Upper lobe of left lung (tissue), 6 donors: ENCODE measurements around the gene ZNF544. TPM values are rescaled to one million over a fixed set of nuclear protein-coding genes. Genes with fewer than 3 reads are reported as not detected.

Experiments
- ATAC-seq, 2 donors: fragments of 200-7000 bp; cut with Tn5 transposase; one replicate each; pipeline ENCODE4 v1.9.1; 2022; ENCODE audit warnings: mild to moderate bottlenecking in 2 of 2, moderate library complexity in 2 of 2; ENCODE audit not compliant: low FRiP score in 2 of 2
- DNase-seq, 2 donors: peaks; one replicate each; pipeline ENCODE4 v3.0.0-alpha.2; 2019 to 2020
- H3K27ac ChIP-seq, 4 donors: fragments of 200-600 bp; sonication (generic); one replicate each; pipeline ENCODE4 v1.5.1; 2016 to 2019
- H3K27me3 ChIP-seq, 4 donors: fragments of 200-600 bp; sonication (generic); one replicate each; pipeline ENCODE4 v1.5.1; 2017 to 2019
- H3K36me3 ChIP-seq, 4 donors: fragments of 200-600 bp; sonication (generic); one replicate each; pipeline ENCODE4 v1.5.1; 2016 to 2019
- H3K4me1 ChIP-seq, 4 donors: fragments of 200-600 bp; sonication (generic); one replicate each; pipeline ENCODE4 v1.5.1; 2018 to 2019
- H3K4me3 ChIP-seq, 4 donors: fragments of 200-600 bp; sonication (generic); one replicate each; pipeline ENCODE4 v1.5.1; 2017 to 2019; ENCODE audit warnings: mild to moderate bottlenecking in 2 of 4, moderate library complexity in 1 of 4
- H3K9me3 ChIP-seq, 4 donors: fragments of 200-600 bp; sonication (generic); one replicate each; pipeline ENCODE4 v1.5.1; 2018 to 2019
- CTCF ChIP-seq, 6 experiments: fragments of 450-650 bp in 4 of 6; fragments of 200-600 bp in 2 of 6; sonication (generic) in 2 of 6; IDR thresholded peaks; one replicate each; pipeline ENCODE4 v1.5.1; 2016 to 2019; ENCODE audit warnings: antibody characterized with exemption in 6 of 6
- EP300 ChIP-seq, 4 donors: sonication (generic); formaldehyde crosslinking; IDR thresholded peaks; one replicate each; pipeline ENCODE4 v1.5.1; 2017; ENCODE audit warnings: antibody characterized with exemption in 4 of 4, control low read depth in 2 of 4
- POLR2A ChIP-seq, 4 donors: fragments of 450-650 bp; IDR thresholded peaks; one replicate each; pipeline ENCODE4 v1.5.1; 2016 to 2017; ENCODE audit warnings: antibody characterized with exemption in 4 of 4, mild to moderate bottlenecking in 2 of 4
- POLR2AphosphoS5 ChIP-seq, 2 donors: sonication (generic); formaldehyde crosslinking; IDR thresholded peaks; one replicate each; pipeline ENCODE4 v1.5.1; 2017; ENCODE audit warnings: antibody characterized with exemption in 2 of 2
- WGBS, 2 donors: methylation state at CpG; one replicate each; pipeline ENCODE4 v1.1.5; 2017 to 2018; 5-methylcytosine and 5-hydroxymethylcytosine counted together
- total RNA-seq, 6 donors: library from RNA; depleted of rRNA in 4 of 6; stranded (reverse); fragments of >200 nt in 4 of 6; gene quantifications; one replicate each; pipeline versions ENCODE4 v1.1.0 to v1.2.1, GENCODE V29; 2016 to 2021
- donor health status: DM: no; HTN: no; CAD: no; lungs with moderate emphysema.
- donor health status: DM: no; HTN: yes; CAD: no; lungs with severe emphysema.

Gene ZNF544
- total RNA-seq, 6 donors from 2014 or later, result 12.8 to 36.7 (median 20.8) TPM

DNA sequence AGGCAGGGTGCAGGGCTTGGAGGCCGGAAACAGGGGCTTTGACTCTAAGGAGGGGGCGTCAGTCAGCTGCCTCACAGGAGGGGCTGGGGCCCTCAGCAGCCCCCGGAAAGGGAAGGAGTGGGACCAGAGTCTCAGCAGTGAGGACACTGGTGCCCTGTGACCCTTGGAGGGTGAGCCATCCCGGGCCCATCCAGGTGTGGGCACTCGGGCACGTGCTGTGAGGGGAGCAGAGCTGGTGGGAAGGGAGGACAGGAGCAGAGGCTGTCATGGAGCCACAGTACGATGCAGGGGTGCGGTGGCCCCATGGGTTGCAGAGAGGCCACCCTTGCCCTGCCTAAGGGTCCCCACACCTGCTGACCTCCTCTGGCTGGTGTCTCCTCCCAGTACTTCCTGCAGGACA, 19.1 kb upstream of the ZNF544 start:
- 97 to 100% methylated on average over 7 of the region's 8 CpGs for WGBS, 2 donors
- DNase-seq (peak in 1 of 2 donors; percentile 44), ATAC-seq (no peak)
- Histone ChIP-seq H3K4me1 (no peaks in the 10 kb centered on the region), H3K27ac (no peak overlapping the region), H3K9me3 (peaks cover 99 to 100% (median 100%) of the 10 kb centered on the region in 4 donors), H3K36me3 (peaks cover 58 to 87% (median 82%) of the 10 kb centered on the region in 4 donors), H3K4me3 (no peak overlapping the region), H3K27me3 (no peaks in the 10 kb centered on the region)
- TF ChIP-seq CTCF (IDR thresholded peaks at IDR 0.05) (no peak), POLR2AphosphoS5 (IDR thresholded peaks at IDR 0.05) (no peak)

GRCh38 chr19:58212336-58213074, 16.2 kb upstream of the ZNF544 start:
- no peak for TF ChIP-seq CTCF (IDR thresholded peaks at IDR 0.05)
- Histone ChIP-seq H3K27ac (no peak overlapping the region), H3K4me3 (no peak overlapping the region), H3K9me3 (peaks cover 100% of the 10 kb centered on the region in 4 donors), H3K36me3 (peaks cover 43 to 65% (median 61%) of the 10 kb centered on the region in 4 donors), H3K27me3 (no peaks in the 10 kb centered on the region), H3K4me1 (no peaks in the 10 kb centered on the region)
- WGBS, 2 donors, result 96 to 97% methylated on average over 16 to 17 of the region's 17 CpGs
- DNase-seq, result no peak
- ATAC-seq, result no peak

DNA sequence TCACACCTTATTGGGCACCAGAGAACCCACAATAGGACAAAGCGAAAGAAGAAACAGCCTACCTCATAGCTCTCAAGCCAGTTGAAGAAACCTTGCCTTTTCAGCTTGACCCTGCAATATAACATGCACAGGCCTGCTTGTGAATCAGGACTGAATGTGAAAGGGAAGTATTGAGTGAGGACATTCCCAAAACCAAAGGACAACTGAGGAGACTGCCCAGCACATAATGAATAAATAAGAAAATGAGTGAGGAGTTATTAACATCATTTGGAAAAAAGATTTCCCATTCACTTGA, 15.7 kb upstream of the ZNF544 start:
- H3K9me3 ChIP-seq, result peaks cover 100% of the 10 kb centered on the region in 4 donors
- H3K4me1 ChIP-seq, result no peaks in the 10 kb centered on the region
- 89 to 96% methylated on average over 1 of the region's 1 CpG for WGBS, 2 donors
- no peak for ATAC-seq
- TF ChIP-seq CTCF (IDR thresholded peaks at IDR 0.05) (no peak), EP300 (IDR thresholded peaks at IDR 0.05) (no peak), POLR2AphosphoS5 (IDR thresholded peaks at IDR 0.05) (no peak), POLR2A (IDR thresholded peaks at IDR 0.05) (no peak)
- H3K4me3 ChIP-seq, result no peak overlapping the region
- H3K36me3 ChIP-seq, result peaks cover 40 to 60% (median 56%) of the 10 kb centered on the region in 4 donors
- H3K27ac ChIP-seq, result no peak overlapping the region
- no peak for DNase-seq
- H3K27me3 ChIP-seq, result no peaks in the 10 kb centered on the region

GRCh38 chr19:58217069-58217481, 11.6 kb upstream of the ZNF544 start:
- no peak for ATAC-seq
- no peaks in the 10 kb centered on the region for H3K27me3 ChIP-seq
- H3K36me3 ChIP-seq, result peaks cover 10 to 19% (median 16%) of the 10 kb centered on the region in 4 donors
- no peaks in the 10 kb centered on the region for H3K4me1 ChIP-seq
- no peak for TF ChIP-seq CTCF (IDR thresholded peaks at IDR 0.05)
- TF ChIP-seq EP300 (IDR thresholded peaks at IDR 0.05), result no peak
- no peak for TF ChIP-seq POLR2A (IDR thresholded peaks at IDR 0.05)
- no peak for TF ChIP-seq POLR2AphosphoS5 (IDR thresholded peaks at IDR 0.05)
- DNase-seq, result peak in 1 of 2 donors; percentile 73
- H3K27ac ChIP-seq, result no peak overlapping the region
- WGBS, 2 donors, result 47 to 50% methylated on average over 22 to 34 of the region's 34 CpGs
- no peak overlapping the region for H3K4me3 ChIP-seq
- H3K9me3 ChIP-seq, result peaks cover 63 to 94% (median 82%) of the 10 kb centered on the region in 4 donors
